ENCODE data around the gene ENSA. TPM values are rescaled to one million over a fixed set of nuclear protein-coding genes. Genes with fewer than 3 reads are reported as not detected.
A peak's percentile ranks its signal among the peaks of the same experiment; 100 is the strongest.

The ENSA gene
- total RNA-seq, 4 donors from 2014 or later = 179 to 377 (median 344) TPM

- WGBS, 2 donors = 0% methylated on average over 6 to 15 of the region's 94 CpGs
Observed at GRCh38 chr1:150579110-150579944, 50.1 kb downstream of the ENSA start, which contains the start of gene MCL1. Gene MCL1 (minus strand): TSS chr1:150579610. CDS start chr1:150579530, 80 bp downstream.

GRCh38 chr1:150578272-150579109 lies 50.9 kb downstream of the ENSA start:
- peak in 1 of 6 experiments; percentile 6 for TF ChIP-seq CTCF (IDR thresholded peaks at IDR 0.05)
- peak in 2 of 4 donors; percentile 32 to 54 for TF ChIP-seq POLR2A (IDR thresholded peaks at IDR 0.05)
- 0 to 1% methylated on average over 22 to 35 of the region's 50 CpGs for WGBS, 2 donors
- Histone ChIP-seq H3K9me3 (no peaks in the 10 kb centered on the region), H3K27ac (peak overlapping the region; percentile 98 to 100 (median 99)), H3K27me3 (no peaks in the 10 kb centered on the region), H3K4me1 (peaks cover 24 to 50% (median 27%) of the 10 kb centered on the region in 3 donors), H3K4me3 (peak overlapping the region; percentile 92 to 99 (median 96)), H3K36me3 (peaks cover 9 to 45% (median 30%) of the 10 kb centered on the region in 3 donors)
- intact Hi-C loops (cut with DNase I) = no loop called here
- DNase-seq = no peak

More at GRCh38 chr1:150579110-150579944, 50.1 kb downstream of the ENSA start, which contains the start of gene MCL1:
- Histone ChIP-seq H3K4me3 (peak within 1 kb of the TSS; percentile 92 to 99 (median 96)), H3K9me3 (no peaks in the 10 kb centered on the region), H3K4me1 (peaks cover 18 to 42% (median 20%) of the 10 kb centered on the region in 3 donors), H3K27ac (peak within 1 kb of the TSS; percentile 98 to 100 (median 99)), H3K36me3 (peaks cover 7 to 36% (median 26%) of the 10 kb centered on the region in 3 donors), H3K27me3 (no peaks in the 10 kb centered on the region)
- peak; percentile 72 for DNase-seq
- TF ChIP-seq CTCF (IDR thresholded peaks at IDR 0.05) (peak in 4 of 6 experiments; percentile 7 to 33 (median 21)), POLR2A (IDR thresholded peaks at IDR 0.05) (peak in 3 of 4 donors; percentile 87 to 99 (median 96))
- intact Hi-C loops (cut with DNase I) = no loop called here

- intact Hi-C loops (cut with DNase I) = no loop called here
- H3K36me3 ChIP-seq = peaks cover 9 to 52% (median 37%) of the 10 kb centered on the region in 3 donors
Observed at GRCh38 chr1:150577557-150578271, 51.7 kb downstream of the ENSA start.

More at GRCh38 chr1:150577557-150578271, 51.7 kb downstream of the ENSA start:
- 1% methylated on average over 11 of the region's 11 CpGs for WGBS, 2 donors
- TF ChIP-seq CTCF (IDR thresholded peaks at IDR 0.05) (no peak), POLR2A (IDR thresholded peaks at IDR 0.05) (no peak)
- Histone ChIP-seq H3K4me1 (peaks cover 30 to 58% (median 34%) of the 10 kb centered on the region in 3 donors), H3K27ac (peak overlapping the region; percentile 98 to 100 (median 99)), H3K9me3 (no peaks in the 10 kb centered on the region), H3K4me3 (peak overlapping the region; percentile 92 to 99 (median 96)), H3K27me3 (no peaks in the 10 kb centered on the region)
- no peak for DNase-seq
